Cerebellar nuclear complex (tissue), 1 donor: ENCODE data around the gene LYPD5.
"Not testable (repeated sequence)": the region's sequence is repeated elsewhere in the genome, so short reads cannot be mapped to it uniquely, and the experiment has no call there.

Experiments used
- DNase-seq, 2 experiments: peaks; one replicate each; lab custom pipeline; 2025; lab: John Stamatoyannopoulos, UW

The LYPD5 gene

GRCh38 chr19:43802216-43802951, at the start of gene LYPD5:
LYPD5 (minus strand) TSS chr19:43802447; CDS start chr19:43802380, 67 bp downstream.
- no peak for DNase-seq

- DNase-seq = no peak
These were observed 46.6 kb upstream of the LYPD5 start for GRCh38 chr19:43848821-43849220.

GRCh38 chr19:43847884-43848283, 45.6 kb upstream of the LYPD5 start:
- no peak for DNase-seq

- no peak for DNase-seq
These were observed 45.0 kb upstream of the LYPD5 start for GRCh38 chr19:43847246-43847645.

- no peak for DNase-seq
These were observed 39.8 kb upstream of the LYPD5 start for GRCh38 chr19:43842007-43842406.

- DNase-seq = no peak
These were observed 36.9 kb upstream of the LYPD5 start for GRCh38 chr19:43839139-43839538.

- DNase-seq = peak; percentile 76 to 94
These were observed 24.8 kb upstream of the LYPD5 start, which contains the start of gene ZNF283 for GRCh38 chr19:43826787-43827754. ZNF283 (plus strand) TSS chr19:43827321; CDS start chr19:43833505, 6,184 bp downstream.

GRCh38 chr19:43824572-43824971, 22.3 kb upstream of the LYPD5 start:
- DNase-seq = not testable (repeated sequence)

- not testable (repeated sequence) for DNase-seq
These were observed 21.6 kb upstream of the LYPD5 start for GRCh38 chr19:43823856-43824255.

- no peak for DNase-seq
These were observed 18.6 kb upstream of the LYPD5 start for GRCh38 chr19:43820884-43821215.

GRCh38 chr19:43820098-43820883, 18.0 kb upstream of the LYPD5 start:
- DNase-seq = no peak

GRCh38 chr19:43818500-43818899, 16.3 kb upstream of the LYPD5 start:
- DNase-seq = no peak

GRCh38 chr19:43817454-43817853, 15.2 kb upstream of the LYPD5 start:
- DNase-seq = not testable (repeated sequence)

GRCh38 chr19:43814663-43815352, 12.6 kb upstream of the LYPD5 start:
- no peak for DNase-seq

- no peak for DNase-seq
These were observed 10.4 kb upstream of the LYPD5 start for GRCh38 chr19:43812688-43813087.

- DNase-seq = no peak
These were observed 10.0 kb upstream of the LYPD5 start for GRCh38 chr19:43812259-43812658.

GRCh38 chr19:43811837-43812236, 9.6 kb upstream of the LYPD5 start:
- DNase-seq = no peak

- peak in 1 of 2 experiments; percentile 8 for DNase-seq
These were observed 7.8 kb upstream of the LYPD5 start for GRCh38 chr19:43809762-43810696.

GRCh38 chr19:43807651-43808050, 5.4 kb upstream of the LYPD5 start:
- DNase-seq = no peak

GRCh38 chr19:43806848-43807247, 4.6 kb upstream of the LYPD5 start:
- DNase-seq = no peak
